ENCODE results near the gene UHRF1.

UHRF1 gene

DNA sequence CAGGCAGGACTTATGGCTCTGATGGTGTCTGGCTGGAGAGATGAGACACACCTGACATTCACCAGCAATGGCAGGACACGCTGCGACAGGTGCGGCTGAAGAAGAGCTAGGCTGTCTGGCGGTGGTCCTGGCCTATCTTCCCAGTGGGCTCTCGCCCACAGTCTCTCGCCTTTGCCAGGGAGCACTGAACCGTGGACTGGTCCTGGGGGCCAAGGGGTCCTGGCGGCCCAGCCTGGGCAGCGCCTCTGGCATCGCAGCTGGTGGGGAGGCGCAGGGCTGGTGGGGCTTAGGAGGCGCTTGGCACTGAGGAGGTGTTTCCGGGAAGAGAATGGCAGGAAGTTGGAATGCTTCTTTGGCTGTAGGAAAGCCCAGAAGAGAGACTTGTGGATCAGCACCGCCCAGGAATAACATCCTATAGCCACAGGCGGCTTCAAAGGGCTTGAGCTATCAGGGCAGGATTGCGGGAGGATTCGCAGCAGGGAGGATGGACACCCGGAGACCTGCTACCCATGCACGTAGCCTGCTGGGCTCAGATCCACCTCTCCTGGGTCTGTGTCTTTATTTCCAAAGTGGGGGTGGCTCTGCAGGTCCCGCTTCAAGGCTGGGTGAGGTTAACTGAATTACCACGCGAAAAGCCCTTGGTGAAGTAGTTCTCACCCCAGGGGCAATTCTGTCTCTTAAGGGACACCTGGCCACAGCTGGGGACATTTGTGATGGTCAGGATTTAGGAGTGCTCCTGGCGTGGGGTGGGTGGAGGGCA is 74.2 kb downstream of the UHRF1 start:
- in situ Hi-C loops (cut with MboI; ENCODE audit: low pct_unique_long_range_greater_than_20kb, low sequenced_read_pairs): no loop called here

DNA sequence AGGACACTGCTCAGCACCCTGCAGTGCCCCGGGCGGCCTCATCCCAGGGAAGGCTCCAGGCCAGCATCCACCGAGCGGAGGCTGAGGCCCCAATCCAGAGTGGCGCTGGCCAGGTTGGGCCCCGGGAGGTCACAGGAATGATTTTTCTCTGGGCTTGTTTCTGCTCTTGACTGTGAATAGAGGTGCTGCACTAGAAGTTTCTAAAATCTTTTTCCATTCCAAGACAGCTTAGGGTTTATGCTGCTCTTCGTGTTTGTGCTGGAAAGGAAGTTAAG is 74.7 kb downstream of the UHRF1 start:
- DNase-seq: no peak

More for the DNA sequence above, 74.2 kb downstream of the UHRF1 start:
- no peak for DNase-seq

GRCh38 chr19:4984438-4984990 is 75.2 kb downstream of the UHRF1 start:
- no peak for DNase-seq
- in situ Hi-C loops (cut with MboI; ENCODE audit: low pct_unique_long_range_greater_than_20kb, low sequenced_read_pairs): no loop called here

More for the DNA sequence above, 74.7 kb downstream of the UHRF1 start:
- in situ Hi-C loops (cut with MboI; ENCODE audit: low pct_unique_long_range_greater_than_20kb, low sequenced_read_pairs): no loop called here

- in situ Hi-C loops (cut with MboI; ENCODE audit: low pct_unique_long_range_greater_than_20kb, low sequenced_read_pairs): no loop called here
- no peak for DNase-seq
Observed at GRCh38 chr19:4985551-4985991, 76.3 kb downstream of the UHRF1 start.

DNA sequence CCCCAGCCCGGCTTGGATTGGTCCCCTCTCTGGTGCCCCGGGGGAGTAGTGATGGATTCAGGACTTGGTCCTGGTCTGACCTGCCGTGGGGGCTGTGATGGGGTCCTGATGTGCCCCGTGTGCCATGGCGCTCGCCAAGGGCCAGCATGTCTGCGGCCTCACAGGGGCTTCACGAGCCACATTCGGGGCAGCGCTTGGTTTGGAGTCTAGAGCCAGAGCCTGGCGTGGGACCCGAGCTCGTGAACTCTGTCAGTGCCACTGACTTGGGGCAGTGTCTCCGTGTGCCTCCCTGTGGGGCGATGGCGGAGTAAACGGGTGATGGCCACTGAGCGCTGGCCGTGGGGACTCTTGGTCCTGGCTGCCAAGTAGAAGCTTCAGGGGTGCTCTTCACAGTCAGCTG is 76.8 kb downstream of the UHRF1 start:
- DNase-seq: no peak
- in situ Hi-C loops (cut with MboI; ENCODE audit: low pct_unique_long_range_greater_than_20kb, low sequenced_read_pairs): no loop called here

DNA sequence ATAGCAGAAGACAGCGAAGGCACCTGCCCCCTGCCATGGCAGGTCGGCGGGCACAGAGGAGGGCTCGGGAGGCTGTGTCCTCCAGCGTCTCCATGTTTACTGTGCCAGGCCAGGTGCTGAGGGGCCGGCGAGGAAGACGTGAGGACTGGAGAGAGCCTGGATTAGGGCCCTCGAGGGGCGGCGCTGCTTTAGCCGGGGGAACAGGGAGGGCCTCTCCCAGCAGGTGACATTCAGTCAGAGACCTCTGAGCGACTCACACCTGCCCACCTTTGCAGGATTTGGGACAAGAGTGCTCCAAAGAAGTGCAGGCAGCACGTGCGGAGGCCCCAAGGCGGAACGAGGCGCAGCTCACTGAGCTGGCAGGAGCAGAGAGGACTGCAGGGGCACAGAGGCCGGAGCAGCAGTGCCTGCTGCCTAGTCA is 77.2 kb downstream of the UHRF1 start:
- no peak for DNase-seq
- in situ Hi-C loops (cut with MboI; ENCODE audit: low pct_unique_long_range_greater_than_20kb, low sequenced_read_pairs): no loop called here

DNA sequence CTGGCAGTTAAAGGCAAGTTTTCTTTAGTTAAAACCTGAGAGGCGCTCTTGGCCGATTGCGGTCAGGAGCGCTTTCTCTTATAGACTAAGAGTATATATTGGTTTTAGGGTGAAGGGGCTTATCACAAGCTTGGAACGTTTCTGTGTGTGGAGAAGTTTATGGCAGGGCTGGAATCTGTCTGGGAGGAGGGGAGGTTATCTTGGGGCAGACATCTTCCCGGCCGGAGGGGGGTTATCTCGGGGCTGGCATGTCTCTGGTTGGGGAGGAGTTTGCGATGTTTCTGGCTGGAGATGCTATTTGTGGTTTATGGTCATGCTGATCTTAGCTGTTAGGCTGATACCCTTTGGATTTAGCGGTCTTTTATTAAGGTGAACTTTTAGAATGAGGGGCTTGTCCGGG is 78.0 kb downstream of the UHRF1 start:
- DNase-seq: no peak
- in situ Hi-C loops (cut with MboI; ENCODE audit: low pct_unique_long_range_greater_than_20kb, low sequenced_read_pairs): no loop called here

- in situ Hi-C loops (cut with MboI; ENCODE audit: low pct_unique_long_range_greater_than_20kb, low sequenced_read_pairs): no loop called here
Observed at GRCh38 chr19:4987692-4988370, 78.5 kb downstream of the UHRF1 start.

GRCh38 chr19:4988770-4989251 is 79.5 kb downstream of the UHRF1 start:
- in situ Hi-C loops (cut with MboI; ENCODE audit: low pct_unique_long_range_greater_than_20kb, low sequenced_read_pairs): no loop called here
- no peak for DNase-seq

More at GRCh38 chr19:4987692-4988370, 78.5 kb downstream of the UHRF1 start:
- DNase-seq: no peak

DNA sequence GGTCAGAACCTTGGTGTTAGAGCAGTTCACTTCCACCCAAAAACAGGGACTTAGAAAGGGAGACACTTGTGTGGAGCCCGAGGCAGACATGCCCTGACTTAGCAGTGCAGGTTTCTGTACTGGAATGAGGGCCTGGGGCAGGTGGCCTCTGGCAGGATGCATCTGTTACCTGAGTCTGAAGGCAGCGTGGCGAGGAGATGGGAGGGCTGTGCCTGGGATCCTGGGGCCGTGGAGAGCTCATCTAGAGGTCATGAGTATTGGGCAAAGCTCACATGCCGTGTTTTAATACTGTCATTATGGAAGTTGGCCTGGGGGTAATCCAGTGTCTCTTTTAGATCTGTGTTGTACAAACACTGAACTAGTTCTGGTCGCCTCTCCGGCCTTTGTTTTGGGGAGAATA is 81.0 kb downstream of the UHRF1 start:
- DNase-seq: no peak
- in situ Hi-C loops (cut with MboI; ENCODE audit: low pct_unique_long_range_greater_than_20kb, low sequenced_read_pairs): no loop called here

DNA sequence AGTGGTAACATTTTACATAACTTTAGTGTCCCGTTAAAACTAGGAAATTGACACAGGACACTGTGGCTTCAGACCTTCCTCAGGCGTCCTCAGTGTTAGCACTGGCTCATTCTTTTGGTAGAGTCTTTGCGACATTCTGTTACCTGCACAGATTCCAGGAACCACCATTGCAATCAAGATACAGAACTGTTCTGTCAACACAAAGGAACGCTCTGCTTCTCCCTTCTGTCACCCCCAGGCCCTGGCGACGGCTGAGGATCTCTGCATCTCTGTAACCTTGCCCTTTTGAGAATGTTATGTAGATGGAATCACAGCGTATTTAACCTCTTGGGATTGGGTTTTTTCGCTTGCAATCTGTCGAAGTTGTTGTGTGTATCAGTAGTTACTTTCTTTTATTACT is 82.2 kb downstream of the UHRF1 start:
- no peak for DNase-seq
- in situ Hi-C loops (cut with MboI; ENCODE audit: low pct_unique_long_range_greater_than_20kb, low sequenced_read_pairs): no loop called here

DNA sequence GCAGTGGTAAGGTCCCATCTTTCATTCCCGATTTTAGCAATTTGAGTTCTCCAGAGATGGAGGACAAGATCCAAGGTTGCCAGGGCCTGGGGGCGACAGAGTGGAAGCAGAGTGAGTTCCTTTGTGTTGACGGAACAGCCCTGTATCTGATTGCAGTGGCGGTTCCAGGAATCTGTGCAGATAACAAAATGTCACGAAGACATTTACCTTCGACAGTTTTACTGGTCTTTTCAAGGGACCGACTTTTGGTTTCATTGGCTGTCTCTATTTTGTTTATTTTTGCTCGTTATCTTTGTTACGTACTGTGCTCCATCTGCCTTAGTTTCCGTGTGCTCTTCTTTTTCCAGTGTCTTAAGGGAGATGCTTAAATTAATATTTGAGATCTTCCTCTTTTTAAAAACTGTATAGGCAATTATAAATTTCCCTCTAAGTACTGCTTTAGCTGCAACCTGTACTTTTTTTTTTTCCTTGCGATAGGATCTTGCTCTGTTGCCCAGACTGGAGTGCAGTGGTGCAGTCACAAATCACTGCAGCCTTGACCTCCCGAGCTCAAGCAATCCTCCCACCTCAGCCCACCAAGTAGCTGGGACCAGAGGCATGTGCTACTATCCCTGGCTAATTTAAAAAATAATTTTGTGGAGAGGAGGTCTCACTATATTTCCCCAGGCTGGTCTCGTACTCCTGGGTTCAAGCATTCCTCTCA is 82.8 kb downstream of the UHRF1 start:
- no peak for DNase-seq
- in situ Hi-C loops (cut with MboI; ENCODE audit: low pct_unique_long_range_greater_than_20kb, low sequenced_read_pairs): no loop called here

- in situ Hi-C loops (cut with MboI; ENCODE audit: low pct_unique_long_range_greater_than_20kb, low sequenced_read_pairs): no loop called here
- DNase-seq: no peak
Observed at GRCh38 chr19:4993683-4994082, 84.4 kb downstream of the UHRF1 start.

- in situ Hi-C loops (cut with MboI; ENCODE audit: low pct_unique_long_range_greater_than_20kb, low sequenced_read_pairs): no loop called here
Observed at GRCh38 chr19:4996701-4997100, 87.4 kb downstream of the UHRF1 start.

GRCh38 chr19:4997297-4997696 is 88.0 kb downstream of the UHRF1 start:
- in situ Hi-C loops (cut with MboI; ENCODE audit: low pct_unique_long_range_greater_than_20kb, low sequenced_read_pairs): no loop called here
- DNase-seq: no peak

More at GRCh38 chr19:4996701-4997100, 87.4 kb downstream of the UHRF1 start:
- DNase-seq: no peak

- in situ Hi-C loops (cut with MboI; ENCODE audit: low pct_unique_long_range_greater_than_20kb, low sequenced_read_pairs): no loop called here
- DNase-seq: no peak
Observed at GRCh38 chr19:5000120-5000611, 90.9 kb downstream of the UHRF1 start.

GRCh38 chr19:5001615-5002014 is 92.3 kb downstream of the UHRF1 start:
- in situ Hi-C loops (cut with MboI; ENCODE audit: low pct_unique_long_range_greater_than_20kb, low sequenced_read_pairs): no loop called here
- DNase-seq: peak; percentile 63

DNA sequence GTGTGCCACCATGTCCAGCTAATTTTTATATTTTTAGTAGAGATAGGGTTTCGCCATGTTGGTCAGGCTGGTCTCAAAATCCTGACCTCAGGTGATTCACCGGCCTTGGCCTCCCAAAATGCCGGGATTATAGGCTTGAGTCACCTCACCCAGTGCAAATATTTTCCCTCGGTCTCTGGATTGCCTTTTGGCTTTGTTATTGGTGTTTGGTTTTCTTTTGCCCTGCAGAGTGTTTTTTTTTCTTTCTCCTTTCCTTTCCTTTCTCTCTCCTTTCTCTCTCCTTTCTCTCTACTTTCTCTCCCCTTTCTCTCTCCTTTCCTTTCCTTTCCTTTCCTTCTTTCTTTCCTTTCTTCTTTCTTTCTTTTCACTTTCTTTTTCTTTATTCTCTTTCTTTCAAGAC is 92.8 kb downstream of the UHRF1 start:
- no peak for DNase-seq
- in situ Hi-C loops (cut with MboI; ENCODE audit: low pct_unique_long_range_greater_than_20kb, low sequenced_read_pairs): no loop called here

DNA sequence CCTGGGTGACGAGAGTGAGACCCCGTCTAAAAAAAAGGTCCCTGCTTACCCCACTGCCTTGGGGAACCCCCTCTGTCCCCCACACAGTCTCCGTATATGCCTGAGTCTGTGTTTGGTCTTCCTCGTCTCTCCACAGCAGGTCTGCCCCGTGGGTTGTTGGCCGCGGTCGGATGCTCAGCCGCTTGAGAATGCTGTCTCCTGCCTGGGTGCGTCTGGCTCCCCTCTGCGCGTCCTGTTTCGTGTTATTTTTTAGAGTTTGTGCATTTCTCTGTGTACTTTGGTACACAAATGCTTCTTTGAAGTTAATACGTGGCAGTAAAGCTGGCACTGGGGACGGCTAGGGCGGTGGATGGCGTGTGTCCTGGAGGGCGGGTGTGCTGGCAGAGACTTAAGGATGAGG is 94.5 kb downstream of the UHRF1 start:
- in situ Hi-C loops (cut with MboI; ENCODE audit: low pct_unique_long_range_greater_than_20kb, low sequenced_read_pairs): no loop called here

DNA sequence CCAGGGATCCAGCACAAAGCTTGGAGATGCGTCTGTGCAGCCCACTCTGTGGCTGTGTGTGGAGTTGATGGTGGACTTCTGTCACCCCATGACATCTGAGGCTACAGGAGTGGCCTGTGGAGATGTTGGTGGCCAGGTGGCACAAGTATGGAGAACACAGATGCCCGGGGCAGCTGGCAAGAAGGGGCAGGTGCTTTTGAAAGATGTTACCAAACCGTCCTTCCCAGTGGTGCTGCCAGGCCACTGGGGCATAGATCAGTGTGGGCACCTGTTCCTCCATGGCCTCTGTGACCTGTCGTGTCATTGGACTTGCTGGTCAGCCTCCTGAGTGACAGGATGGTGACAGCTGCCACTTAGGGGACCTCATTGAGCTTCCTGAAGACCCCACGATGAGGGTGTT is 95.8 kb downstream of the UHRF1 start:
- DNase-seq: no peak

More for the DNA sequence above, 94.5 kb downstream of the UHRF1 start:
- no peak for DNase-seq

More for the DNA sequence above, 95.8 kb downstream of the UHRF1 start:
- in situ Hi-C loops (cut with MboI; ENCODE audit: low pct_unique_long_range_greater_than_20kb, low sequenced_read_pairs): no loop called here

Measured in KBM-7 (cell line).